HK-2 (cell line): ENCODE data around the gene KCNN3.
A peak's percentile ranks its signal among the peaks of the same experiment; 100 is the strongest.
"Not testable (repeated sequence)": the region's sequence is repeated elsewhere in the genome, so short reads cannot be mapped to it uniquely, and the experiment has no call there.

Experiments used
- DNase-seq: peaks from one replicate; pipeline ENCODE4 v3.0.0-alpha.2; 2018; ENCODE audit not compliant: unreplicated experiment

The KCNN3 gene

DNA sequence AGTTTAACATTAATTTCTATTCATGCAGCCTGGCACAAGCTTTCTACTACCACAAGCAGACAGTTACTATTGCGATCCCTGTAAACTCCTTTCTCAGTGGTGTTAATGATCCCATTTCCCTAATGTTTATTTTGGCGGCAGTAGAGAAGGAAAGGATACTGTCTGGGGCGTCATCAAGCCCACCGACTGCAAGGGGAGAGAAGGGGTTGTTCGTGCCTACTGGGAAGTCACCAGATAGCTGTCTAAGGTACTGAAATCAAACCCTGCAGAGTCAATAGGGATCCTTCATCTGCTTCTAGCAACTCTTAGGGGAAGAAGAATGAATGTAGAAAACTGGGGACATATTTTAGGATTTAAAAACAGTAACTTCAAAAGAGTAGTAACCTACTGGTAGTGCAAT lies 166.9 kb downstream of the KCNN3 start:
- no peak for DNase-seq

DNA sequence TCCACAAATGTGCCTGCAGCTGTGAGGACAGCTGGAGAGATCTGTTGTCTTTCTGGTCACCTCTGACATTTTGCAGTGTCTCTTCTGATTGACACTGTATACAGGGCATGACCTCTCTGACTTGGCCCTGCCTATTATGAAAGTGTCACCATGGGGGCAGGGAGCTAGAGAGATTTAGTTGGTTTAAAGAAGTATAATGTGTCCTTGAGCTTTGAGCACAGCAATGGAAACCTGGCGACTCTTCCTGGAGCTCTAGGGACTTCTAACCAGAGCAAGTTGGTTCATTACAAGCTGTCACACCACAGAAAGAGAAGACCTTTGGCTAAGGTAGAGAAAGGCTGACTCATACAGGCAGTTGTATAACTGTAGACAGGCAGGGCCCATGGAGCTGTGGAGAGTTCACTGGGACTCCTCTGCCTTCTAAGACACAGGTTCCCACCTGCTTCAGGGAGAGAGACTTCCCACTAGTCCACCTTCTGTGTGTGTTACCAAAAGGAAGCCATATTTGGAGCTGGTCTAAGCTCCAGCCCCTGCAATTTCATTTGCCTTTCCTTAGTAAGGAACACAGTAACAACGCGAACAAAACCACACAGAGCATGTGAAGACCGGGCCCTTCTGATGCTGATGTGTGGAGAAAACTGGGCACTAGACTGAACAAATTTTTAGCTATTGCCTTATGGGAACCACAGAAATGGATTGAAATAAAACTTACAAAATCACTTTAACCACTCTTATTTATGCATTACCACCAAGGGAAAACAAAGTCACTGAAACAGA lies 171.6 kb downstream of the KCNN3 start:
- no peak for DNase-seq

DNA sequence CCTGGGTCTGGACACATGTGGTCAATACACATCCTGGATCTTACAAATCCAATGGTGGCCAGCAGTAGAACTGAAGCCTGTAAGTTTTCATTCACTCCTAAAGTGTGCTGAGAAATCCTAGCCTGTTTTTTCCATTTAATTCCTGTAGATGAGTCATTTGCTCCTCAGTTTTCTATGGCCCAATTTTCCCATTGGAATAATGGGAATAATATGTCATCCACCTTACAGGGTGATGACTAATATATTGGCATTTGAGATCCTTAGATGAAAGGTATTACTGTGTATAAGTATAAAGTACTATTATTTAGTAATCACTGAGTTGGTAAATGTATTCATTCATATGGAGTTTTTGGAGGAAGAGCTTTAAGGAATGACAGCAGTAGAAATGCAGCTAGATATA lies 172.4 kb downstream of the KCNN3 start:
- DNase-seq, result no peak

DNA sequence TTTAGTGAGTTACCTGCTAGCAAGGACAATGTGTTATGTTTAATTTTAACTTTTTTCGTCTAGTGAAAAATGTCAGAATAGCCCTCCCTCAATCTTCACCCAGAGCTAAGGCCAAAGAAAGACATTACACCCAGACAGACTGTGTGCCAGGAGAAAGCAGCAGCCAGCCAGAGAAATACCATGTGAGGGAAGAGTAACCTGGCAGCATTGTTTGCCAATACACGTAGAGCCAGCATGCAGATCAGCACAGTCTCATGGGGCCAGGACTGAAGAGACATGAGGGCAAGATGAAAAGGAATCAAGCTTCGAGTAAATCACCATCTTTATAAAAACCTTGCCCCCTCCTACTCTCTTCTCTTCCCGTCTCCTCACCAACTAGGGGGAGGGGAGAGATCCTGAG lies 173.6 kb downstream of the KCNN3 start:
- DNase-seq, result no peak

DNA sequence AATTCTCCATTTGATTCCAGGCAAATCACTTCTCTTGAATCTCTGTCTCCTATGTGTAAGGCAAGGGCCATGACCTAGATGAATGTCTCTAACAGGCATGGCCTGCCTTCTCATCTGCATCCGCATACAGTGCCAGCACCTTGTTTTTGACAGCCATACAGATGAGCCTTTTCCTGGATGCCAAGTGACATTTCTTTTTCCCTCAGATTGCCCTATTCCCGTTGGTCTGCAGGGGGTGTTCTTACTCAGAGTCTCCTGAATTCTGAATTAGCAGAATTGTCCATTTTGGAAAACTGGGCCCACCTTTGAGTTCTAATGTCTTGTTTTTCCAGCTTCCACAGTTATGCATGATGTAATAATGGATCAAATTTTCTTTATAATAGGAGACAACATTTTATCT lies 174.1 kb downstream of the KCNN3 start:
- no peak for DNase-seq

DNA sequence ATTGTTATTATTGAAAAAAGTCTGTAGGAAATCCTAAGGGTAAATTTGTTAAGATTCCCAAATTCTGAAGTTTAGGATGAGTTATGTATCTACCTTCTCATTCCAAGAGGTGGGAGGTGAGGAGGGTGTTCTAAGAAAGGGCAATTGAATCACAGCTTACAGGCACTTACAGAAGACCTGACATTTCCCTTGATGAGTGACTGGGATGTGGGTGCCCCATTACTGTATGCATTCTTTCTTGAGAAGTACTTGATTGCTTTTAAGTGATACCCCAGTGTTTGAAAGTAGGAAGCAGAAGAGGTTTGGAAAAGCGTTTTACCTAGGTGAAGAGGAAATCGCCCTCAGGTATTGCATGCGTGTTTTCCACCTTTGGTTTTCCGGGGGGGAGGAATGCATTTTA lies 175.1 kb downstream of the KCNN3 start:
- DNase-seq, result no peak

DNA sequence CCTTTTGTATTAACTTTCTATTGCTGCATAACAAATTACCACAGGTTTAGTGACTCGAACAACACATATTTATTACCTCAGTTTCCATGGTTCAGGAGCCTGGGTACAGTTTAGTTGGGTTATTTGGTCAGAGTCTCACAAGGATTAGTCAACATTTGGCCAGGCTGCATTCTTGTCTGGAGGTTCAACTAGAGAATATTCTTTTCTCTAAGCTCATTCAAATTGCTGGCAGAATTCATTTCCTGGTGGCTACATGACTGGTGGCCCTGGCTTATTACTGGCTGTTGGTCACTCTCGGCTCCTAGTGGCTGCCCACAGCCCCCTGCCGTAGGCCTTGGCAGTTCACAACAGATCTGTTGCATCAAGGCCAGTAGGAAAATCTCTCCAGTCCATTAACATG lies 181.0 kb downstream of the KCNN3 start:
- DNase-seq, result no peak

DNA sequence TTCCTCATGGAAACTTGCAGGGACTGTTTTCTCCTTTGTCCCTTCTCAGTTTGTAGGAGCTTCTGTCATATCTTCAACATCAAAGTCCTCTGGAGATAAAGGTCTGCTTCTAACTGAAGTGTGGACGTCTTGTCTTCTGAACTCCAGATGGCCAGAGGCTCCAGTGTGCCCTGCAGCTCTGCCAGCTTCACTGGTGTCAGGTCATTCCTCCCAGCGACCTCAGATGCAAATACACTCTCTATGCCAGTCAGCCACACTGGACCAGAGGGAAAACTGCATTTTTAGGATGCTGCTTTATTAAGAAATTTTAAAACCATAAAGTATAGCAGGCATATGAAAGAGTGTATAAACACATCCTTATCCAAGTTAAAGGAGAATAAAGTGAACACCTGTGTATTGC lies 183.6 kb downstream of the KCNN3 start:
- DNase-seq, result no peak

DNA sequence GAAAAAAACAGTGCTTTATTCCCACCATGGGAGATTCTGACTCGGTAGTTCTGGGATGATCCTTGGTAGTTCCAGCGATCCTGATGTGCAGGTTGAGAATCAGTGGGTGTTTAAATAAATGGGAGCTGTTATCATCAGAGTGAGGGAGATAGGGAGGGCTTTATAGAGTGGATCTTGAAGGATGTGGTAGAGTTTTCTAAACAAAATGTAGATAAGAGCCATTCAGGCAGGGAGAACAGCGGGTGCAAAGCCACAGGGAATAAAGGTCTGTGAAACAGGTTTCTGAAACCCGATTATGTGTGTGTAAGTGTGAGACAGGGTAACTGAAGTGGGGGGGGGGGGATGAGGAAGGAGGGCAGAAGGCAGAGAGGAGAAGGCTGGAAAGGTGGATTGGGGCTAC lies 186.3 kb downstream of the KCNN3 start:
- no peak for DNase-seq

DNA sequence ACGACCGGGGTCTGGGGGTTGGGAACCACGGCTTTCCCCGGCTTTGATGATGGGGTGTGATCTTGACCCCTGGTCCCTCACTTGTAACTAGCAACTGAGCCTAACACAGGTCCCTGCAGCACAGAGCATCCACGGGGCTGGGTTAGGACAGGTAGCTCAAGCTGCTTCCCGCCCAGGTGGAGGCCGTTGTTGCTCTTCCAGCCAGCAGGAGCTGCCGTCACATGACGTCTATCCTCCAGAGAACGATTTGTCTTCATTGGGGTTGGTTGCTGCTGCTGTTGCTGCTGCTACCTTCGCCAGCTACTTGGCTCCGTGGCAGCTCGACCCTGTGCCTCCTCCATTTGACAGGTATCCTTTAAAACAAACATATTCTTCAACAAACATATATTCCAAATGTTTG lies 187.8 kb downstream of the KCNN3 start:
- DNase-seq, result no peak

DNA sequence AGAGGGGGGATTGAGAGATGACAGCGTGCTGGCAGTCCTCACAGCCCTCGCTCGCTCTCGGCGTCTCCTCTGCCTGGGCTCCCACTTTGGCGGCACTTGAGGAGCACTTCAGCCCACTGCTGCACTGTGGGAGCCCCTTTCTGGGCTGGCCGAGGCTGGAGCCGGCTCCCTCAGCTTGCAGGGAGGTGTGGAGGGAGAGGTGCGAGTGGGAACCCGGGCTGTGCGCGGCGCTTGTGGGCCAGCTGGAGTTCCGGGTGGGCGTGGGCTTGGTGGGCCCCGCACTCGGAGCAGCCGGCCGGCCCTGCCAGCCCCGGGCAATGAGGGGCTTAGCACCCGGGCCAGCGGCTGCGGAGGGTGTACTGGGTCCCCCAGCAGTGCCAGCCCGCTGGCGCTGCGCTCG lies 192.2 kb downstream of the KCNN3 start:
- not testable (repeated sequence) for DNase-seq

DNA sequence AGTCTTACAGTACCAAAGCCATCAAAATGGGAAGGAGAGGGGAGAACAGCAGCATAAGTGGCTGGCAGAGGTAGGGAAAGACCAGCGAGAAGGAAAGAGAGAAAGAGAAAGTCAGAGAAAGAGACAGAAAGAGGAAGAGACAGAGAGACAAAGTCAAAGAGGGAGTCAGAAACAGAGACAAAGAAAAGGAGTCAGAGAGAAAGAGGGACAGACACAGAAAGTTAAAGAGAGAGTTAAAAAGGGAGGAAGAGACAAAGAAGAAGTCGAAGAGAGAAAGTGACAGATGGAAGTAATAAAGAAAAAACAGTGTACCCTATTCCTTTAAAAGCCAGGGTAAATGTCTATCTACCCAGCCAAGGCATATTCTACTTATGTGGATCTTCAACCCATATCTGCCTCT lies 193.2 kb downstream of the KCNN3 start:
- DNase-seq, result not testable (repeated sequence)

DNA sequence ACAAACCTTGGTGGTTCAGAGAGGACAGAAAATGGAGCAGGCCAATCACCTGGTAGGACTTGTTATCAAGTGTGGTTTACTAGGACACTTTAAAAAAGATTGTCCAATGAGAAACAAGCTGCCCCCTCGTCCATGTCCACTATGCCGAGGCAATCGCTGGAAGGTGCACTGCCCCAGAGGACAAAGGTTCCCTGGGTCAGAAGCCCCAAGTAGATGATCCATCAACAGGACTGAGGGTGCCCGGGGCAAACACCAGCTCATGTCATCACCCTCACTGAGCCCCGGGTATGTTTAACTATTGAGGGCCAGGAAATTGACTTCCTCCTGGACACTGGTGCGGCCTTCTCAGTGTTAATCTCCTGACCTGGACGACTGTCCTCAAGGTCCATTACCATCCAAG lies 195.6 kb downstream of the KCNN3 start:
- DNase-seq, result not testable (repeated sequence)

DNA sequence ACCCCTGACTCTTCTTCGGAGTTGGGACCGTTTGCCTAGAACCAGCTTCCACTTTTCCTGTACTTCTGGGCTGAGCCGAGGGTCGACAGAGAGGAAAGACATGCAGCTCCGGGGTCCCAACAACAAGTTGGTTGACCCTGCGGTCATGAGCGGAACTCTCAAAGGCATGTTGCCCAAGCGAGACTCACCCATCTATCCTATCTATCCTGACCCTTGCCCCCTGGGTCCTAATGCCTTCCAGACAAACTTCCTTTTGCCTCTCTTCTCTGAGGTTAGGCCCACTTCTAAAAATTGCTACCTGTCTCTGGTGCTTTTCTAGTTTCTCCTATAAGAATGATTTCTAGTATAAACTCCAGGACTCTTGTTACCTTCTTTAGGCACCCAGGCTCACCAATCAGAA lies 197.8 kb downstream of the KCNN3 start:
- not testable (repeated sequence) for DNase-seq

DNA sequence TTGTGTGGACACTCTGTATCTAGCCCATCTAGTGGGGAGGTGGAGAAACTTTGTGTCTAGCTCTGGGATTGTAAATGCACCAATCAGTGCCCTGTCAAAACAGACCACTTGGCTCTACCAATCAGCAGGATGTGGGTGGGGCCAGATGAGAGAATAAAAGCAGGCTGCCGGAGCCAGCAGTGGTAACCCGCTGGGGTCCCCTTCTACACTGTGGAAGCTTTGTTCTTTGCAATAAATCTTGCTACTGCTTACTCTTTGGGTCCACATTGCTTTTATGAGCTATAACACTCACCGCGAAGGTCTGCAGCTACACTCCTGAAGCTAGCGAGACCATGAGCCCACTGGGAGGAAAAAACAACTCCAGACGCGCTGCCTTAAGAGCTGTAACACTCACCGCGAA lies 198.7 kb downstream of the KCNN3 start:
- DNase-seq, result not testable (repeated sequence)

DNA sequence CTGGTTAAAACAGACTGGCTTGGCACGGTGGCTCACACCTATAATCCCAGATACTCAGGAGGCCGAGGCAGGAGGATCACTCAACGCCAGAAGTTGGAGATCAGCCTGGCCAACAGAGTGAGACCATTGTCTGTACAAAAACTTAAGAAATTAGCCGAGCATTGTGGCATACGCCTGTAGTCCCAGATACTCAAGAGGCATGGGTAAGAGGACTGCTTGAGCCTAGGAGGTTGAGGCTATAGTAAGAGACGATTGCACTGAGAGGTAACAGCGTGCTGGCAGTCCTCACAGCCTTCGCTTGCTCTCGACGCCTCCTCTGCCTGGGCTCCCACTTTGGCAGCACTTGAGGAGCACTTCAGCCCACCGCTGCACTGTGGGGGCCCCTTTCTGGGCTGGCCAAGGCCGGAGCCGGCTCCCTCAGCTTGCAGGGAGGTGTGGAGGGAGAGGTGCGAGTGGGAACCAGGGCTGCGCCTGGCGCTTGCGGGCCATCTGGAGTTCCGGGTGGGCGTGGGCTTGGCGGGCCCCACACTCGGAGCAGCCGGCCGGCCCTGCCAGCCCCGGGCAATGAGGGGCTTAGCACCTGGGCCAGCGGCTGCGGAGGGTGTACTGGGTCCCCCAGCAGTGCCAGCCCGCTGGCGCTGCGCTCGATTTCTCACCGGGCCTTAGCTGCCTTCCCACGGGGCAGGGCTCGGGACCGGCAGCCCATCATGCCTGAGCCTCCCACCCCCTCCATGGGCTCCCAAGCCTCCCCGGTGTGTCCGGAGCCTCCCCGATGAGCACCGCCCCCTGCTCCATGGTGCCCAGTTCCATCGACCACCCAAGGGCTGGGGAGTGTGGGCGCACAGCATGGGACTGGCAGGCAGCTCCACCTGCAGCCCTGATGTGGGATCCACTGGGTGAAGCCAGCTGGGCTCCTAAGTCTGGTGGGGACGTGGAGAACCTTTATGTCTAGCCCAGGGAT lies 199.5 kb downstream of the KCNN3 start:
- DNase-seq, result not testable (repeated sequence)

DNA sequence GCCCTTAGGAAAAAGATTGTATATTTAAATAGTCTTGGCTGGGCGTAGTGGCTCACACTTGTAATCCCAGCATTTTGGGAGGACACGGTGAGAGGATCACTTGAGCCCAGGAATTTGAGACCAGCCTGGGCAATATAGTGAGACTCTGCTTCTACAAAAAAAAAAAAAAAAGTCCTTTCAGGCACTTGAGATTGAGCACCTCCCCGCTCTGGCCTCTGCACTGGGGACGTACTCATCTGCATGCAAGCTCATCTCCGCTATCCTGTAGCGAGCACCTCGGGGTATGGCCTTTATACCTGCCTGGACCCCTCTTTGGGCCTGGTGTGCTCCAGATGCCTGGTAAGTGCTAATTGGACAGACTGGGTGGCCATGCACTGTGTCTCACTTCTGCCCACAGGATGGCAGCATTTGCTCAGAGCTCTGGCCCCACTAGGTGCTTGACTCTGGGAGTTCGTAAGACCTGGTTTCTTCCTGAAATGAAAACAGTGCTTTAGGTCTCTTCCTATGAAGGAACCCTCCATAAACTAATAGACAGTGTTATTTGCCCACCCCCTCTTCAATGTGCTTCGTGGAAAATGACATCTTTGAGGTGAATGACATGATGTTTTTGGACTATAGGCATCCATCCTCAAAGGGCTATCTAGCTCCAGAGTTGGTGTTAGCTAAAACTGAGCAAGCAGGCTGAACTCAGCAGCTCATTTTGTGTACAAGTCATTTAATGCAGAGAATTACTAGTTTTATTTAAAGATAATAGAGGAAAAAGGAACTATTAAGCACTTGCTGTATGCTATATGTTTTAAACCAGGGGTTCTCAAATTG lies 200.4 kb downstream of the KCNN3 start:
- peak; percentile 46 for DNase-seq

DNA sequence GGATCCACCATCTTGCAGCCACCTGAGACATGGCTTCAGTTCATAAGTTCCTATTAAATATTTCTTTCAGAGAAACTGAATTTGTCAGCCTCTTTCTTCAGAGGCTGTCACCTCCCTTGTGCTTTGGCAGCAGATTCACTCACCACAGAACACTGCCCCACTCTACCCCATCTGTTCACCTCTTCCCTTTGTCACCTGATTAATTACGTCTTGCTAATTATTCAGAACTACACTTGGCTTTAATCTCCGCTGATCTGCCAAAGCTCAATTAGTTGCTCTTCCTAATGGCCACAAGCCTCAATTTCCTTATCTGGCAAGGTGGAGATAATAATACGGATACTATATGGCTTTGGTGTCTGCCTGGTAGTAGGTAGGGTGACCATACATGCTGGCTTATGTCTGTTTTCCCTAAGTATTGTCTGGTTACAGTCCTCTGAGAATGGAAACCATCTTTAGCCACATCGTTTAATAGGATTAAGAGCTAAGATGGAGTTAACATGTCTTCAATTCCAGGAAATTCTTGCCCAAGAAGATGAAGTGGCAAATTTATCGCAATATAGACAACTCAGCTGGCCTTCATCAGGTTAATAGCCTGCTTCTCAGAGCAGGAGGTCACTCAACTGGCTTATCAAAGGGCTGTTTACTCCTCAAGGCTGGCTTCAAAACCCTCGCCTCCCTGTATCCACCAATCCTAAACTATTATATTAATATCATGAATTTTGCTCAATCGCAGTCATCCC lies 203.9 kb downstream of the KCNN3 start:
- DNase-seq, result no peak

DNA sequence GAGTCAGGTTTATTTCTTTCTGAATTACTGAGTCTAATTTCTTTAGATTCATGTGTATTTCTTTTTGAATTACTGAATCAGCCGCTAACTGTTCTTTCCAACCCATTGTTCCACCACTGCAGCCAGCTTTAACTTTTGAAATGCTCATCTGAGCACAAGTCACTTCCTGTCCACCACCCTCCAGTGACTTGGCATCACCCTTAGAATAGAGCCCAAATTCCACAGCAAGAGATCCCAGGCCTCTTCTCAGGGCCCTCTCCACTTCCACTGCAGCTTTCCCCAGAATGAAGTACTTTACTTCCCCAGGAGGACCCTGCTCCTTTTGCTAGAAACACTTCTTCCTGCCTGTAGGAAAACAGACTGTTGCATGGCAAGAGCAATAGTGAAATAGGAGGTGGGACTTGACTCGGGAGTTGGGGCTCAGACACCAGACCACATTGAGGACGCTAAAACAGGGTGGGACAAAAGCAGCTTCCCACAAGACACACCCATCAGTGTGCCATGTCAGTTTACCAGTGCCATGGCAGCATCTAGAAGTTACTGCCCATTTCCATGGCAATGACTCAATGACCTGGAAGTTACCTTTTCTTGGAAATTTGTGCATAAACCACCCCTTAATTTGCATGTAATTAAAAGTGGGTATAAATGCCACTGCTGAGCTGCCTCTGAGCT lies 205.6 kb downstream of the KCNN3 start:
- no peak for DNase-seq

DNA sequence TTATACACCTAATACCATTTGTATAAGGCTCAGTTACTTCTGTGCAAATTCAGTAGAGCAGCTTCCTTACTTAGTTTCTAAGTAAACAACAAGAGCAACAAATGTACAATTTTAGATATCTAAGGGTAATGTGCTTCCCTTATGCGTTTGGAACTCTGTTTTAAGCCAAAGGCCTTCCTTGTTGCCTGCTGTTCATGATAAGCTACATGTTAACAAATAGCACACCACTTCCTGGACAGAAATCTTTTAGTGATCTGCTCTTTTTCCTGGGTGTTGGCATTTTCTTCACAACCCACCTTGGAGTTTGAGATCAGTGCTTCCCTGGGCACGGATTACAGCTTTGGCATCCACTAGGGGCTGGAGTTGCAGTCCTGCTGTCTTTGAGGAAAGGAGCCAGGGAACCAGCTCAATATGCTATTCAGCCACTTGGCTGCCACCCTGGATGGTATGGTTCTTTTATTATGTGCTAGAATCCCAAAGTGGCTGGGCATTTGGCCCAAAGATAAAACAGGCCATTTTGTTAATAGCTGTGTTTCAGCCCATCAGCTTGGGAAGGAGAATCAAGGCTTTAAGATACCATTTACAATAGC lies 206.5 kb downstream of the KCNN3 start:
- no peak for DNase-seq
